Measurements from ENCODE around the gene EXOC4.

EXOC4 gene

GRCh38 chr7:133434246-133434865, 181.5 kb downstream of the EXOC4 start:
- DNase-seq: no peak

- no peak for DNase-seq
Measured at GRCh38 chr7:133436014-133436428, 183.1 kb downstream of the EXOC4 start.

- no peak for DNase-seq
Measured at GRCh38 chr7:133437544-133437943, 184.7 kb downstream of the EXOC4 start.

GRCh38 chr7:133442818-133443217, 189.9 kb downstream of the EXOC4 start:
- DNase-seq: no peak

DNA sequence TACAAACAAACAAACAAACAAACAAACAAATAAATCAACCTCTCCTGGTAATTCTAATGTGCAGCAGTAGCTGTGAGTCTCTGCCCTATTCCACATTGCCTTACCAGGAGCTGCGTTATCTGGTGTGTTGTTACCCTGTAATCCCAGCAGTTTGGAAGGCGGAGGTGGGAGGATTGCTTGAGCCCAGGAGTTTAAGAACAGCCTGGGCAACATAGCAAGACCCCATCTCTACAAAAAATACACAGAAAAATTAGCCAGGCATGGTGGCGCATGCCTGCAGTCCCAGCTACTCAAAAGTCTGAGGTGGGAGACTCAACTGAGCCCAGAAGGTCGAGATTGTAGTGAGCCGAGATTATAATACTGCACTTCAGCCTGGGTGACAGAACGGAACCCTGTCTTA, 192.7 kb downstream of the EXOC4 start:
- no peak for DNase-seq

GRCh38 chr7:133448012-133448411, 195.1 kb downstream of the EXOC4 start:
- DNase-seq: no peak

DNA sequence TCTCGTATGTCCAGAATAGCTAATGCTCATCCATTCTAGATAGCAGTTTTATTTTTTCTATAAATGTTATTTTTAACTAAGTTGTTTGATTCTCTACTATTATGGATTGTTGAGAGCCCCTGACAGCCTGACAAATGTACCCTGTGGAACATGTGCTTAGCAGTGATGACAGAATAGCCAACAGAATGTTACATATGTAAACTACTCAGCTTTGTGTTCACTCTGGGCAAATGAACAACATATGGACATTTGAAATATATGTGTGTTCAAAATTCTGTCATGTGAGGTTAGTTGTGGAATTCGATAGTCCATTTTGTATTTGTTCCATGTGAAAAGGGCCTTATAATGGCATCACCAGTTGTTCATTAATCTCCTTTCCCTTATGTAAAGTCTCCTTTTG, 199.7 kb downstream of the EXOC4 start:
- no peak for DNase-seq

GRCh38 chr7:133458688-133459087, 205.8 kb downstream of the EXOC4 start:
- no peak for DNase-seq

- DNase-seq: no peak
Measured at GRCh38 chr7:133461421-133461820, 208.5 kb downstream of the EXOC4 start.

- DNase-seq: no peak
Measured at GRCh38 chr7:133475655-133476054, 222.8 kb downstream of the EXOC4 start.

DNA sequence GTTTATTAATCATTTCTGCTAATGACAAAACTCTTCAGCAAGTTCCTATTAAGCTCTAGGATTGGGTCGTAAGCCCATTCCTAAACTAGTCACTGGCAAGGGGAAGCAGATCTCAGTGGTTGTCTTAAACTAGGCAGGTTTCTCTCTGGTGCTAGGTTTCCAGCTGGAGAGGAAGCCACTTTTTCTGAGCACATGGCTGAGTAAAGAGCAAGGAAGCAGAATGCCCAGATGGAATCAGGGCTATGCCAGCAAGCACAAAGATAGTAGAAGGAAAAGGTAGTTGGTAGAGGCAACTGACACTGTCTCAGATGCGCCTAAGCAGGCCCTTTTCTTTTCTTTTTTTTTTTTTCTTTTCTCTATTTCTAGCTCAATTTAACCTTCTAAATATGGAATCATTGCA, 224.9 kb downstream of the EXOC4 start:
- no peak for DNase-seq

- no peak for DNase-seq
Measured at GRCh38 chr7:133478591-133479135, 225.8 kb downstream of the EXOC4 start.

DNA sequence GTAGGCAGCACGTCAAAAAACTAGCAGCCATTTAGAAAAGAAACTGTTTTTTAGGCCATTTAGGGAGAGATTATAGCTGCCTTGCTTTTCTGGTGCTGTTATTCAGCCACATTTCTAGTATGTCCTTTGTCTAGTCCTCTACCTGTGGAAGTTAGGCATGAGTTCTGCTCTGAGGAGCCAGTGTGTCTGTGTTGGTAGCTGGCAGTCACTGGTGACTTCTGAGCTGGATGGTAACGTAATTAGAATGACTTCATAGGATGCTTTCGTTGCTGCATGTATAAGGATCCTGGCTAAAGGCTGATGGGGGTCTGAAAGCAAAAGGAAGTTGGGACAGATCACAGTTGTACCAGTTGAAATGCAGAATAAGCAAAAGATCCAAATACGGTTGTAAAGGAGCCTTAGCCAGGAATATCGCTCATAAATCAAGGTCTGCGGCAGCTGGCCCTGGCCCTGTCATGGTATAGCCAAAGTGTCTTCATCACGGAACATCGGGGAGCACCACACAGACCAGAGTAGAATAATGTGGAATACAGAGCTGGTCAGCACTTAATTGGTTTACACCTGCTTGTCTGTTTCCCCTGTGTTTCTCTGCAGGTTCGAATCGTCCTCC, 226.7 kb downstream of the EXOC4 start:
- no peak for DNase-seq

DNA sequence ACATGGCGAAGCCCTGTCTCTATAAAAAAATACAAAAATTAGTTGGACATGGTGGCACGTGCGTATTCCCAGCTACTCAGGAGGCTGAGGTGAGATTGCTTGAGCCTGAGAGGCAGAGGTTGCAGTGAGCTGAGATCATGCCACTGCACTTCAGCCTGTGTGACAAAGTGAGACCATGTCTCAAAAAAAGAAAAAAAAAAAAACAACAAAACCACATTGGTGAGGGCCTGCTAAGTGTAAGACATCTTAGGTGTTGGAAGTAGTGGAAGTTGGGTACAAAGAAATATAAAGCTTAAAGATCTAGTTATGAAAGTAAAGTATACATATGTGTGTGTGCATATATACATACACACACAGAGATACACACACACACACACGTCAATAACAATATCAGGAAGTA, 228.0 kb downstream of the EXOC4 start:
- no peak for DNase-seq

DNA sequence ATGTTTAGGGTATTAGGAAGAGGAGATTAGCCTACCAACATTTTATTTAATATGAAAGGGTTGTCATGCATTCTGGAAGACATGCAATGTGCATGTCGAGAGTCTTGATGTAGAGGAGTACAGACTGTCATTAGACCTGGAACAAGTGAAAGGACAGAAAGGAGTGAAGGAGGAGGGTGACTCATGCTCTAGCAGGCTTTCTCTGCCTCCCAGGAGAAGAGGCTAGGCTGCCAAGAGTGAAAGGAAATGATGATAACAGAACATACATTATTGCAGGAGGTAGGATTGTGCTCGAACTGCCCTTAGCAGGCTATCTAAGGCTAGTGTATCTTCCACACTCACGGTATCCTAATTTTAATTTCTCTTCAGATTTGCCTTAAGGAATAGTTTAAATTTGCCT, 228.8 kb downstream of the EXOC4 start:
- no peak for DNase-seq

DNA sequence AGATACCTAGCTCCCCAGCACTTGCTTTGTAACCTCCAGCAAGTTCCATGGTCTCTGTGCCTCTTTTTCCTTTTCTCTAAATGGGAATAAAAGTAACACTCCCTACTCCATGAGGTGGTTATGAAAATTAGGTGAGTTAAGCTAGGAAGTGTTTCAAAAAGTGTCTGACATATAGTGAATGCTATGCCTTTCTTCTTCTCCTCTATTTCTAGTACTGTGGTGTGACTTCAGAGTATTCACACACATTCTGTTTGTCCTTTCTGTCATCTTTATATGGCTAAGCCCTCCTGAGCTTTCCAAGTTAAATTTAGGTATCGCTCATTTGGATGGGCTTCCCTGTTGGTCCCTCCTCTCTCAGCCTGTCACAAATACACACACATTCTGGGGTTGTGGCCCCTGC, 229.7 kb downstream of the EXOC4 start:
- no peak for DNase-seq

DNA sequence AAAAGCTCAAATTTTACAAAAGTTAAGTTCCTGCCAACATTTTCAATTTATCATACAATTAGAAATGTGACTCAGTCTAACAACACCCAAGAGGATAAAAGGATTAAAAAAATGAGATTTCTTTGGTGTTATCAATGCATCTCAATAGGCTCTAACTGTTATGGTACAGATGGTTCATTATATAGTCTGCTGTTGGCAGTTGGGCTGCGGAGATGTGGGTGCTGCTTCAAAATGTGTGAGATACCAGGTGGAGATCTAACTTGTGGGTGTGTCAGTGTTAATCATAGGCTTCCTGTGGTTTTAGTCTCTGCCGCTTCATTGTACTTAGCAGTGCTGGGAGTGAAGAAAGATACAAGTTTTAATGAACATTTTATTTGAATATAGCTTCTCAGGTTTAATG, 231.2 kb downstream of the EXOC4 start:
- DNase-seq: peak; percentile 66

DNA sequence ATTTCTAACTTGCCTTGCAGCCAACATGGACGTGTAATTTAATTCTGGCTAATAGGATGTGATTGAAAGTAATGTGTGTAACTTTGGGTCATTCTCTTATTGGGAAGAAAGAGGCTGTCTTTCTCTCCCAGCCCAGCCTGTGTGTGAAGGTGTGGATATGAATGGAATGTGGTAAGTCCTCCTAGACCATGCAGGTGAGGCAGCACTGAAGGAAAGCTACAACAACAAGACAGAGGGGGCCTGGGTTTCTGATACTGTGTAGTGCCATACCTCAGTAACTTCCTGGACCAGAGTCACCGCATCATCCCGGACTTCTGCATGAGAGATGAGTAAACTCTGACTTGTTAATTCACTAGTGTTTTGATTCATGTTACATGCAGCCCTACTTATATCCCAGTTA, 237.0 kb downstream of the EXOC4 start:
- no peak for DNase-seq

DNA sequence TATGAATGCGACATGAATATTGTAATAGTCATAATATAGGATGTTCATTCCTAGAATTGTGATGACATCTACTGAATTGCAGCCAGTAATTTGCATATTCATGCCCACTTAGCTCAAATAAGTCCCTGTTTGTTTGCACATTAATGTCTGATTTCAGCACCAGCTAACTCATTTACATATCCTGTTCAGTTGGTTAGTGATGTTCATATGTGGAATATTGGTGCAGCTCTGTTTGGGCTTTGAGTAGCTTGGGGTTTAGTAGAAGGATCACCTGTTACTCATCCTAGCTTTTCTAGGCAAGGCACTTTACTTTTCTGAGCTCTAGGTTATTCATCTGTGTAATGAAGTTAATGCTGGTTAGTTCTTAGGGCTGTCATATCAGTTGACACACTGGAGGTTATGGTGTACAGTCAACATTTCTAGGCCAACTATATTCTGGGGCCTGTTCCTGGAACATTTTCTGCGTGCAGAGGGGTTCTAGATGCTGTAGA, 238.4 kb downstream of the EXOC4 start:
- no peak for DNase-seq

- DNase-seq: no peak
Measured at GRCh38 chr7:133491846-133492652, 239.2 kb downstream of the EXOC4 start.

GRCh38 chr7:133497061-133497460, 244.2 kb downstream of the EXOC4 start:
- DNase-seq: no peak

- DNase-seq: no peak
Measured at GRCh38 chr7:133501771-133502170, 248.9 kb downstream of the EXOC4 start.

DNA sequence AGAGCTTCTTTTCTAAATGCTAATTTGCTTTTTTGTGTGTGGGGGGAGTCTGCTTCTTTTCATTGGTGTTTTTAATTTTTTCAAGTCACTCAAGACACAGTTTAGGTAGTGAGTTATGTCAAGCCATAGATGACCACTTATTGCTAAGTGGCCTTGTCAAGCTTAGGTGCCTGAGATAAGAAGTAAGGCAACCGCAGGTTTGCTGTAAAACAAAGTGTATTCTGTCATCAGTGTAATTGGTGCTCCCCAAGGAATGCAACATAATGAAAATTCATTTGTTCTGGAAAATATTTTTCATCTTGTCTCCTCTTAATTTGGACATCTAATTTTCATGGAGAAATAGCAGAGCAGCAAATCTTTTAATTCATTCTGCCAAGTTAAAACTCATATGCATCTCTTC, 249.6 kb downstream of the EXOC4 start:
- DNase-seq: no peak

- no peak for DNase-seq
Measured at GRCh38 chr7:133502972-133503371, 250.1 kb downstream of the EXOC4 start.

All from activated effector memory CD4-positive, alpha-beta T cell treated with anti-CD3 and anti-CD28 coated beads, Interleukin-2, amount 50 U/mL, for 16 hours (primary cell).